Body of pancreas (tissue), 4 donors: Measurements from ENCODE around the gene RSRC1.

Experiments used
- CTCF ChIP-seq, 7 experiments: fragments of 450-650 bp in 4 of 7; fragments of 200-600 bp in 3 of 7; sonication (generic) in 3 of 7; IDR thresholded peaks; one replicate each; pipeline ENCODE4 v1.5.1; 2016 to 2019; ENCODE audit warnings: antibody characterized with exemption in 7 of 7
- POLR2A ChIP-seq, 3 donors: fragments of 450-650 bp; IDR thresholded peaks; one replicate each; pipeline ENCODE4 v1.6.1; 2016; ENCODE audit warnings: antibody characterized with exemption in 3 of 3, mild to moderate bottlenecking in 2 of 3

GRCh38 chr3:158152186-158152585 lies 42.3 kb downstream of the RSRC1 start:
- TF ChIP-seq CTCF (IDR thresholded peaks at IDR 0.05) (no peak), POLR2A (IDR thresholded peaks at IDR 0.05) (no peak)
